Type B pancreatic cell (in vitro differentiated cells): Measurements from ENCODE around the gene STAU1. TPM values are rescaled to one million over a fixed set of nuclear protein-coding genes. Genes with fewer than 3 reads are reported as not detected.
"Not testable (repeated sequence)": the region's sequence is repeated elsewhere in the genome, so short reads cannot be mapped to it uniquely, and the experiment has no call there.

ENCODE experiments used
- DNase-seq: peaks from one replicate; pipeline ENCODE4 v3.0.0; 2021; ENCODE audit warnings: mixed read lengths; ENCODE audit not compliant: unreplicated experiment; ENCODE audit errors: extremely low spot score
- H3K27ac Mint-ChIP-seq: 2 replicates; pipeline ENCODE4 v1.8.0; 2021; ENCODE audit warnings: mild to moderate bottlenecking, mixed read lengths
- H3K27me3 Mint-ChIP-seq: 2 replicates; pipeline ENCODE4 v1.8.0; 2021; ENCODE audit warnings: mixed read lengths
- H3K36me3 Mint-ChIP-seq: 2 replicates; pipeline ENCODE4 v1.8.0; 2021; ENCODE audit warnings: mixed read lengths
- H3K4me1 Mint-ChIP-seq: one replicate; pipeline ENCODE4 v1.8.0; 2021; ENCODE audit warnings: mixed read lengths; ENCODE audit not compliant: unreplicated experiment
- H3K4me3 Mint-ChIP-seq: 2 replicates; pipeline ENCODE4 v1.8.0; 2021; ENCODE audit warnings: mild to moderate bottlenecking, mixed read lengths
- H3K9me3 Mint-ChIP-seq: 2 replicates; pipeline ENCODE4 v1.8.0; 2021; ENCODE audit warnings: mixed read lengths
- CTCF ChIP-seq: fragments of 200-600 bp; sonication (generic); conservative IDR thresholded peaks from 2 replicates; pipeline ENCODE4 v1.5.0; 2021; ENCODE audit warnings: antibody characterized with exemption, mild to moderate bottlenecking
- total RNA-seq: library from RNA; stranded (reverse); gene quantifications from 2 replicates; pipeline ENCODE4 v1.2.1, GENCODE V29; 2021; ENCODE audit warnings: low replicate concordance

The STAU1 gene
- total RNA-seq, 1 donor from 2014 or later = 79.8 TPM

GRCh38 chr20:49110767-49111694, 77.1 kb downstream of the STAU1 start:
- Mint-ChIP-seq H3K36me3 (peaks cover 28% of the 10 kb centered on the region), H3K4me3 (no peak overlapping the region), H3K27ac (no peak overlapping the region), H3K9me3 (no peaks in the 10 kb centered on the region), H3K4me1 (no peaks in the 10 kb centered on the region), H3K27me3 (no peaks in the 10 kb centered on the region)
- TF ChIP-seq CTCF = no peak
- DNase-seq = no peak

DNA sequence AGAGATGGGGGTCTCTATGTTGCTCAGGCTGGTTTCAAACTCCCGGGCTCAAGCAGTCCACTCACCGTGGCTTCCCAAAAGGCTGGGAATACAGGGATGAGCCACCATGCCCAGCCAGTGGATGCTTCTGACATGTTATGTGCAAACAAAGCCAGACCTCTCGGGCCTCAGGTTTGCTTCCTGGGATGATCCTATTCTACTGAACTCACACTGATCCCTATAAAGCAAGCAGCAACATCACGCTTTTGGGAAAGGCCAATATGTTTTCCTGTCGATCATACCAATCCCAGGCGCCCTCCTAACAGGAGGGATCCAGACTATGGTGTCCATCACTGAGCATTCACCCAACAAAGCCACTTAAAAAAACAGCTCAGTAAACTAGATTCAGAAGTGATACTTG, 81.8 kb downstream of the STAU1 start:
- H3K9me3 Mint-ChIP-seq = no peaks in the 10 kb centered on the region
- TF ChIP-seq CTCF = no peak
- H3K4me1 Mint-ChIP-seq = no peaks in the 10 kb centered on the region
- no peak overlapping the region for H3K4me3 Mint-ChIP-seq
- no peak overlapping the region for H3K27ac Mint-ChIP-seq
- no peak for DNase-seq
- no peaks in the 10 kb centered on the region for H3K27me3 Mint-ChIP-seq
- peaks cover 43% of the 10 kb centered on the region for H3K36me3 Mint-ChIP-seq

DNA sequence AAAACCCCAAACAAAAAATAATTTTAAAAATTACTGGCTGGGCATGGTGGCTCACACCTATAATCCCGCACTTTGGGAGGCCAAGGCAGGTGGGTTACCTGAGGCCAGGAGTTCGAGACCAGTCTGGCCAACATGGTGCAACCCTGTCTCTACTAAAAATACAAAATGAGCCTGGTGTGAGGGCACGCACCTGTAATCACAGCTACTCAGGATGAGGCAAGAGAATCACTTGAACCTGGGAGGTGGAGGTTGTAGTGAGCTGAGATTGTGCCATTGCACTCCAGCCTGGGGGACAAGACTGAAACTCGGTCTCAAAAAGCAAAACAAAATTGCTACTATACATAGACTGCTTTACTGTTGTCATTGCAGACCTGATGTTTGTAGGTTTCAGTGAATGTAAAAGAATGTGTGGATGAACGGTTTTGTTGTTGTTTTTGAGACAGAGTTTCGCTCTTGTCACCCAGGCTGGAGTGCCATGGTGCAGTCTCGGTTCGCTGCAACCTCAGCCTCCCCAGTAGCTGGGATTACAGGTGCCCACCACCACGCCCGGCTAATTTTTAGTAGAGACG, 83.1 kb downstream of the STAU1 start:
- H3K36me3 Mint-ChIP-seq = peaks cover 39% of the 10 kb centered on the region
- not testable (repeated sequence) for H3K4me3 Mint-ChIP-seq, DNase-seq, H3K27me3 Mint-ChIP-seq, H3K27ac Mint-ChIP-seq, H3K9me3 Mint-ChIP-seq, H3K4me1 Mint-ChIP-seq

DNA sequence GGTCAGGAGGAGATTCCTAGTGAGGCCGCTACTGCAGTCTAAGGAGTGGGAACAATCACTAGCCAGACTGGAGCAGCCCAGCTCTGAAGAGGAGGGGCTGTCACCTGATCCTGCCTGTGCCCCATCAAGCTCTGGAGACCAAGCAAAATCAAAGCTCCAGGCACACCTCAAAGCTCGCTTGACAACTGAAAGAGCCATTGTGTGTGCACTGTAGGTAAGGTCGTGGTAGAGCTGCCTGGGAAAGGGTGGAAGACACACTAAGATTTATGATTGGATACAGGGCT, 83.8 kb downstream of the STAU1 start:
- Mint-ChIP-seq H3K36me3 (peaks cover 36% of the 10 kb centered on the region), H3K9me3 (no peaks in the 10 kb centered on the region), H3K27me3 (no peaks in the 10 kb centered on the region), H3K4me3 (no peak overlapping the region), H3K4me1 (no peaks in the 10 kb centered on the region), H3K27ac (no peak overlapping the region)
- no peak for TF ChIP-seq CTCF
- DNase-seq = no peak

DNA sequence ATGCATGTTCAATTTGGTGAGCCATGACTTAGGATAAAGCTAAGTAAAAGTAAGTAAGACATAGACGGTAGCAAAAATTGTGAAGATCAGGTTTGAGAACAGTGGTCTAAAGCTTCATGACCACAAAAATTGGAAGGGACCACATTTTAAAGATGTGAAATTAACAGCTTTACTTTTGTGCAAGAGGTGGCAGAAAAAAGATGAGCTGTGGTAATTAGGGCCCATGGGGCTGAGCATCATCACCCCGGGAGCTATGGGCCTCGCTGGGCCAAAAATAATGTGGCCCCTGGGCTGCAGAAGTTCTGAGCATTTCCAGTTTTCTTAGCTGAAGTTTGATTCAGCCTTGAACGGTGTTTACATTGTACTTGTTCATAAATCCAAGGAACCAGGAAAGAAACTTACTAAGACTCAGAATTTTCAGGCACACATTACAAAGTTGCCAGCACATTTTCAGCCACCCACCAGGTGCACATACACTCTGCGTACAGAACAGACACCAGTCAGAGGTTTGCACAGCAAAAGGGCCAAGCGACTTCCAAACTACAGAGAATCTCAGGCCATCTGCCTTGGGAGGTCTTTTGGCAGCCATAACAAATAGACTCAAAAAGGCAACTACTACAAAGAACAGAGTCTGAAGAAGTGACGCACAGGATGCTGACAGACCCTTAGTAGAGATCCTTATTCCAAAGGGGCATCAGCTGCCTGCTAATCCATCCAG, 84.3 kb downstream of the STAU1 start:
- no peak for DNase-seq
- H3K4me1 Mint-ChIP-seq = no peaks in the 10 kb centered on the region
- H3K4me3 Mint-ChIP-seq = no peak overlapping the region
- H3K36me3 Mint-ChIP-seq = peaks cover 36% of the 10 kb centered on the region
- H3K27ac Mint-ChIP-seq = no peak overlapping the region
- H3K27me3 Mint-ChIP-seq = no peaks in the 10 kb centered on the region
- no peak for TF ChIP-seq CTCF
- H3K9me3 Mint-ChIP-seq = no peaks in the 10 kb centered on the region

GRCh38 chr20:49103019-49103418, 85.1 kb downstream of the STAU1 start:
- TF ChIP-seq CTCF = no peak
- no peak overlapping the region for H3K27ac Mint-ChIP-seq
- H3K4me3 Mint-ChIP-seq = no peak overlapping the region

More at GRCh38 chr20:49103019-49103418, 85.1 kb downstream of the STAU1 start:
- Mint-ChIP-seq H3K27me3 (no peaks in the 10 kb centered on the region), H3K4me1 (no peaks in the 10 kb centered on the region), H3K9me3 (no peaks in the 10 kb centered on the region), H3K36me3 (peaks cover 39% of the 10 kb centered on the region)
- DNase-seq = no peak
